ENCODE data around the gene CRABP1.

GRCh38 chr15:78339559-78339958 is 594 bp upstream of the CRABP1 start:
- TF ChIP-seq POLR2A (IDR thresholded peaks at IDR 0.05; ENCODE audit: low read length) (no peak), GATA1 (IDR thresholded peaks at IDR 0.05; ENCODE audit: low read depth, low read length) (no peak)

Measured in erythroblast (primary cell).